ENCODE data around the gene ADGRG1.

GRCh38 chr16:57693550-57693949 lies 65.1 kb downstream of the ADGRG1 start:
- TF ChIP-seq EZH2 (IDR thresholded peaks at IDR 0.05; ENCODE audit: borderline replicate concordance): no peak
- no peak for TF ChIP-seq CTCF (IDR thresholded peaks at IDR 0.05; ENCODE audit: poor library complexity)
